OCI-LY1 (cell line): Measurements from ENCODE around the gene PRKAB1.

Experiments used
- CTCF ChIP-seq: fragments of 200-600 bp; sonication (generic), shearing (Covaris generic); IDR thresholded peaks from 2 replicates; pipeline ENCODE4 v1.5.1; 2017; ENCODE audit warnings: mild to moderate bottlenecking, antibody characterized with exemption, low read length, moderate library complexity, mixed read lengths
- EZH2 ChIP-seq: fragments of 200-600 bp; sonication (generic), shearing (Covaris generic); IDR thresholded peaks from 2 replicates; pipeline ENCODE4 v1.8.0; 2017; ENCODE audit warnings: borderline replicate concordance, mixed run types, mild to moderate bottlenecking, antibody characterized with exemption, low read length, moderate library complexity, mixed read lengths

GRCh38 chr12:119695034-119695433 is 27.1 kb downstream of the PRKAB1 start:
- TF ChIP-seq EZH2 (no peak), CTCF (peak; percentile 45; the same call in 1 of the 2 replicates)
